MM.1S (cell line): ENCODE measurements around the gene RASL11B.
A peak's percentile ranks its signal among the peaks of the same experiment; 100 is the strongest.

Experiments used
- DNase-seq: peaks from one replicate; pipeline ENCODE4 v3.0.0-alpha.2; 2015
- H2AFZ ChIP-seq: fragments of 300-600 bp; sonication (generic); 2 replicates; pipeline ENCODE4 v1.6.0; 2016; ENCODE audit warnings: antibody characterized with exemption, low read length
- H3F3A ChIP-seq: fragments of 300-600 bp; sonication (generic); 2 replicates; pipeline ENCODE4 v1.6.1; 2016; ENCODE audit warnings: mild to moderate bottlenecking, antibody characterized with exemption, low read length, moderate library complexity, mixed read lengths; ENCODE audit not compliant: insufficient read depth
- H3K27ac ChIP-seq: fragments of 300-600 bp; sonication (generic); 2 replicates; pipeline ENCODE4 v1.5.1; 2016; ENCODE audit warnings: mild to moderate bottlenecking, low read length
- H3K27me3 ChIP-seq: fragments of 300-600 bp; sonication (generic); replicated peaks from 2 replicates; pipeline ENCODE4 v1.6.0; 2016; ENCODE audit warnings: low read length; ENCODE audit not compliant: insufficient read depth
- H3K36me3 ChIP-seq: fragments of 300-600 bp; sonication (generic); replicated peaks from 2 replicates; pipeline ENCODE4 v1.6.1; 2016; ENCODE audit warnings: mild to moderate bottlenecking, low read length, mixed read lengths; ENCODE audit not compliant: insufficient read depth
- H3K4me1 ChIP-seq: fragments of 300-600 bp; sonication (generic); 2 replicates; pipeline ENCODE4 v1.6.1; 2016; ENCODE audit warnings: low read length, mixed read lengths
- H3K4me2 ChIP-seq: fragments of 300-600 bp; sonication (generic); 2 replicates; pipeline ENCODE4 v1.6.0; 2016; ENCODE audit warnings: low read depth, low read length
- H3K4me3 ChIP-seq: fragments of 300-600 bp; sonication (generic); 2 replicates; pipeline ENCODE4 v1.5.1; 2016; ENCODE audit warnings: low read length, mixed read lengths
- H3K79me2 ChIP-seq: fragments of 300-600 bp; sonication (generic); 2 replicates; pipeline ENCODE4 v1.6.1; 2016; ENCODE audit warnings: mixed run types, low read length, mixed read lengths
- H3K9ac ChIP-seq: fragments of 300-600 bp; sonication (generic); 2 replicates; pipeline ENCODE4 v1.6.1; 2016; ENCODE audit warnings: low read length, mixed read lengths
- H3K9me2 ChIP-seq: fragments of 300-600 bp; sonication (generic); replicated peaks from 2 replicates; pipeline ENCODE4 v1.6.1; 2016; ENCODE audit warnings: mild to moderate bottlenecking, low read length, mixed read lengths; ENCODE audit not compliant: insufficient read depth
- H3K9me3 ChIP-seq: fragments of 300-600 bp; sonication (generic); replicated peaks from 2 replicates; pipeline ENCODE4 v1.6.1; 2016; ENCODE audit warnings: mild to moderate bottlenecking, low read length, mixed read lengths; ENCODE audit not compliant: insufficient read depth
- H4K20me1 ChIP-seq: fragments of 300-600 bp; sonication (generic); 2 replicates; pipeline ENCODE4 v1.6.1; 2016; ENCODE audit warnings: mild to moderate bottlenecking, low read length, moderate library complexity, mixed read lengths; ENCODE audit not compliant: insufficient read depth
- EZH2 ChIP-seq: fragments of 300-600 bp; sonication (generic); optimal IDR thresholded peaks from 2 replicates; pipeline ENCODE3; 2017; ENCODE audit warnings: low read depth, mild to moderate bottlenecking, antibody characterized with exemption, low read length, mixed read lengths
- EZH2phosphoT487 ChIP-seq: fragments of 300-600 bp; sonication (generic); IDR thresholded peaks from 2 replicates; pipeline ENCODE4 v1.6.1; 2018; ENCODE audit warnings: antibody characterized with exemption, low read length
- TF ChIP-seq, protein P1 (sequence below): fragments of 300-600 bp; sonication (generic); IDR thresholded peaks from 2 replicates; pipeline ENCODE4 v1.5.1; 2016; ENCODE audit warnings: antibody characterized with exemption, low read length, mixed read lengths

Gene RASL11B

GRCh38 chr4:52911684-52912294 lies 49.7 kb downstream of the RASL11B start:
- Histone ChIP-seq H3K4me1 (no peaks in the 10 kb centered on the region), H3K36me3 (no peaks in the 10 kb centered on the region), H3K4me3 (no peak overlapping the region), H3F3A (no peaks in the 10 kb centered on the region), H3K27ac (no peak overlapping the region), H3K9ac (no peak overlapping the region), H3K79me2 (no peaks in the 10 kb centered on the region), H3K4me2 (no peak overlapping the region), H2AFZ (no peak overlapping the region), H3K9me3 (no peaks in the 10 kb centered on the region), H4K20me1 (no peaks in the 10 kb centered on the region), H3K27me3 (no peaks in the 10 kb centered on the region), H3K9me2 (no peaks in the 10 kb centered on the region)
- TF ChIP-seq EZH2phosphoT487, result no peak
- no peak for TF ChIP-seq EZH2
- TF ChIP-seq, protein P1, sequence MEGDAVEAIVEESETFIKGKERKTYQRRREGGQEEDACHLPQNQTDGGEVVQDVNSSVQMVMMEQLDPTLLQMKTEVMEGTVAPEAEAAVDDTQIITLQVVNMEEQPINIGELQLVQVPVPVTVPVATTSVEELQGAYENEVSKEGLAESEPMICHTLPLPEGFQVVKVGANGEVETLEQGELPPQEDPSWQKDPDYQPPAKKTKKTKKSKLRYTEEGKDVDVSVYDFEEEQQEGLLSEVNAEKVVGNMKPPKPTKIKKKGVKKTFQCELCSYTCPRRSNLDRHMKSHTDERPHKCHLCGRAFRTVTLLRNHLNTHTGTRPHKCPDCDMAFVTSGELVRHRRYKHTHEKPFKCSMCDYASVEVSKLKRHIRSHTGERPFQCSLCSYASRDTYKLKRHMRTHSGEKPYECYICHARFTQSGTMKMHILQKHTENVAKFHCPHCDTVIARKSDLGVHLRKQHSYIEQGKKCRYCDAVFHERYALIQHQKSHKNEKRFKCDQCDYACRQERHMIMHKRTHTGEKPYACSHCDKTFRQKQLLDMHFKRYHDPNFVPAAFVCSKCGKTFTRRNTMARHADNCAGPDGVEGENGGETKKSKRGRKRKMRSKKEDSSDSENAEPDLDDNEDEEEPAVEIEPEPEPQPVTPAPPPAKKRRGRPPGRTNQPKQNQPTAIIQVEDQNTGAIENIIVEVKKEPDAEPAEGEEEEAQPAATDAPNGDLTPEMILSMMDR, result peak; percentile 84
- peak; percentile 65 for DNase-seq

DNA sequence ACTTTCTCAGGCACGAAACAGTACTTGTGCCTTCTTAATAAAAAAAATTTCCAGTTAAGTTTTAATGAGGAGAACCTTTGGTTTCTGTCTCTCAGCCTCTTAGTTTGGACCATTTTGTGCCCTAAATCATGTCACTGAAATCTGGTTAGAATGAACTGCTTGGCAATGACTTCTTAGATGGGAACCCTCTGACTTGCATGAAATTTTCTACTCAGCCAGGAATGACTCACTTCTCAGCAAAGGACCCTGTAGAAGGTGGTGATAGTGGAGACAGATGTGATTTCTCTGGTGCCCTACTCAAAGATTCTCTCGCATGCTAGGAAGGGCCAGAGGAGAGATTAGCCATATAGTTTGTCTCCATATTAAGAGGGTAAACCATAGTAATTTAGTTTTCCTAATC lies 50.5 kb downstream of the RASL11B start:
- Histone ChIP-seq H3K4me3 (no peak overlapping the region), H3F3A (no peaks in the 10 kb centered on the region), H4K20me1 (no peaks in the 10 kb centered on the region), H3K79me2 (no peaks in the 10 kb centered on the region), H3K27me3 (no peaks in the 10 kb centered on the region), H3K4me2 (no peak overlapping the region), H2AFZ (no peak overlapping the region), H3K9me3 (no peaks in the 10 kb centered on the region), H3K9me2 (no peaks in the 10 kb centered on the region), H3K9ac (no peak overlapping the region), H3K36me3 (no peaks in the 10 kb centered on the region), H3K27ac (no peak overlapping the region), H3K4me1 (no peaks in the 10 kb centered on the region)
- TF ChIP-seq, protein P1, result no peak
- no peak for TF ChIP-seq EZH2
- no peak for TF ChIP-seq EZH2phosphoT487
- DNase-seq, result no peak

- Histone ChIP-seq H3K27me3 (no peaks in the 10 kb centered on the region), H3K9me2 (no peaks in the 10 kb centered on the region), H3K4me1 (no peaks in the 10 kb centered on the region), H3K27ac (no peak overlapping the region), H2AFZ (no peak overlapping the region), H3K79me2 (no peaks in the 10 kb centered on the region), H4K20me1 (no peaks in the 10 kb centered on the region), H3K36me3 (no peaks in the 10 kb centered on the region), H3K4me2 (no peak overlapping the region), H3K9ac (no peak overlapping the region), H3K9me3 (no peaks in the 10 kb centered on the region), H3F3A (no peaks in the 10 kb centered on the region), H3K4me3 (no peak overlapping the region)
- TF ChIP-seq EZH2phosphoT487 (no peak), EZH2 (no peak)
- TF ChIP-seq, protein P1, result no peak
- no peak for DNase-seq
These were observed 52.0 kb downstream of the RASL11B start for GRCh38 chr4:52914051-52914605.
